ENCODE data around the gene SLC10A7.

GRCh38 chr4:146232131-146232722 lies 289.5 kb downstream of the SLC10A7 start:
- TF ChIP-seq CTCF (IDR thresholded peaks at IDR 0.05) (no peak), EZH2 (IDR thresholded peaks at IDR 0.05; ENCODE audit: borderline replicate concordance, insufficient read depth, low read depth, low read length, poor library complexity, severe bottlenecking) (no peak)

All from B cell (primary cell).